ENCODE data around the gene AKAP10.
A peak's percentile ranks its signal among the peaks of the same experiment; 100 is the strongest.
"Not testable (repeated sequence)": the region's sequence is repeated elsewhere in the genome, so short reads cannot be mapped to it uniquely, and the experiment has no call there.

Gene AKAP10

DNA sequence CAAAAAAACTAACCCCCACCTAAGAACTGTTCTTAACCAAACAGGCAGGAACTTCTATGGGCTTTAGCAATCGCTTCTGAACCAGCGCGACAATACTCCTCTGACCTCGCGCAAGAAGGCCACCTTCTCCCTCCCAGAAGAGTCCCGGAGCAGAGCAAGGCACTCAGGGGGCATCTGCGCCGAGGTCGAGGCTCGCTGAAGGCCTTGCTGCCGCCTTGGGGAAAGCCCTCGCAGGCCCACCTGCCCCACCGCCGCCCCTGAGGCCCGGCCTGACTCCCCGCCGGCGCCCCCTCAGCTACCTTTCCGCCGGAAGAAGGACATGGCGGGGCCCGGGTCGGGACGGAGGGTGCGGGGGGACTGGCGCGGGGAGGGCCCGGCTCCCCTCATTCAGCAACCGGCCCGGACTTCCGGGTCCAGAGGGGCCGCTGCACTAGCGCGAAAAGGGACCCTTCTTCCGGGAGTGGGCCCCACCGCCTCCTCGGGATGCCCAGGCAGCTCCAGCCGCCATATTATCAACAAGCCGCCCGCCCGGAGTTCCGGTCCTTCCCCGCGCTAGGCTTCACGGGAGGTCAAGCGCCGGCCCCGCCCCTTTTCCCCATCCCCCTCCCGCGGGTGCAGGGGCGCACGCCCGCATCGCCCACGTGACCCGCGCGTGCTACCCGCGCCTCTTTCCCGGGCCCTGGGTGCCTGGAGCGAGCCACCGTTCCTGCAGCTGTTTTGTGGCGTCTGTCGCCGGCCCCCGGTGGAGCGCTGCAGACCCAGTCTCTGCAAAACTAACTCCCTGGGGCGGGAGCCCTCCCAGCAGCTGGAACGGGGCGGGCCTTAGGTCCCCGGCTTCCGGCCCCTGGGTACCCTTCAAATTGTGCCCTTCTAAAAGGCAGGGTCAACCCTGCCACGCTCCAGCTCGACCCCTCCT is at the start of gene AKAP10:
Gene AKAP10, minus strand, starts transcription at position 536 of the 916 bp plus-strand sequence. Its CDS starts 149 bp downstream, at position 387.
- DNase-seq = peak; percentile 95

- no peak for DNase-seq
Measured at GRCh38 chr17:20026960-20027359, 49.3 kb upstream of the AKAP10 start.

DNA sequence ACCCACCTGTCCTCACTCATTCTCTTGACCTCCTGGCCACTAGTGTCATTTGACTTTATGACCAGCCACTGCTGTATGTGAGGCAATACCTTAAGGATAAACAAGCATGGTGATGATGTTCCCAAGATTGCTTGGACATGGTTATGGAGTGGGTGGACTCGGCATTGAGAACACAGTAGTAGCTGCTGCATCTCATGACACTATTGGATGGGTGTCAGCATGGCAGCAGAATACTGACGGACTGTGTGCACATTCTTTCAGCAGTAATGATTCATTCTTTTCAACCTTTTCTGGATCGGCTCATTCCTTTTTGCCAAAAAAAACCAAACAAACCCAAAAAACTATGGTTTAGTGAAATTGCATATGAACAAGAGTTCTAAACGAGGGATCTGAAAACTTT is 45.1 kb upstream of the AKAP10 start:
- DNase-seq = no peak

GRCh38 chr17:20016475-20016992 is 38.9 kb upstream of the AKAP10 start:
- not testable (repeated sequence) for DNase-seq

GRCh38 chr17:20012017-20012536 is 34.4 kb upstream of the AKAP10 start:
- no peak for DNase-seq

- no peak for DNase-seq
Measured at GRCh38 chr17:20010936-20011335, 33.3 kb upstream of the AKAP10 start.

DNA sequence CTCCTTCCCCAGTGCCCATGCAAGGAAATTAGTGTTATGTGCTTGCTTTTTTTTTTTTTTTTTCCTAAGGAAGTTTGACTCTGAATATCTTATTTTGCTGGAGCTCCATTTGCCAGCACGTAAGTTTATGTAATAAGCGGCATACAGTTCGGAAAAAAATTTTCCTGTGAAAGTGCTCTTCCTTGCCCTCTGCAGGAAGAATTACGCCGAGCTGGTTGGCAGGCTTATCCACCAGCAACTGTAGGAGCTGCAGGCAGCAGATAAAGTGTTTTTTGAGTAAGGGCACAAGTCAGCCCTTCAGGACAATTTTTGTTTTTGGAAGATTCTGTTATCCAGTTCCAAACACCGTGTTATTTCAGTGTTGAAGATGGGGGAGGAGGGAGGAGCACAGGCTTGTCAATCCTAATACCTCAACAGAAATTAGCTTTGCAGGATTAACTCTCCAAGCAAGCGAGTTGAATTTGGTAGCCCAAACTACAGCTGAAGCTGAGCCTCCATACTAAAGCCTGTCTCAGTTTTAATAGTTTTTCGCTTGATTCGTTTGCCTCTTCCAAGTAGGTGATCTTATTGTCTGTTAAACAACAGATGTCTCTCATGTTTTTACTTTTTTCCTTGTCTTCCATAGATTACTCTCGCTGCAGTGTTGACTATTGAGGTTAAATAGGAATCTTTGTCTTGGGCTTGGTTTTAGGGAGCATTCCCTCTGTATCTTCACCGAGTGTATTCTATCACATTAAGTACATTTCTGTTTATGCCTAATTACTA is 32.7 kb upstream of the AKAP10 start:
- DNase-seq = peak; percentile 71

DNA sequence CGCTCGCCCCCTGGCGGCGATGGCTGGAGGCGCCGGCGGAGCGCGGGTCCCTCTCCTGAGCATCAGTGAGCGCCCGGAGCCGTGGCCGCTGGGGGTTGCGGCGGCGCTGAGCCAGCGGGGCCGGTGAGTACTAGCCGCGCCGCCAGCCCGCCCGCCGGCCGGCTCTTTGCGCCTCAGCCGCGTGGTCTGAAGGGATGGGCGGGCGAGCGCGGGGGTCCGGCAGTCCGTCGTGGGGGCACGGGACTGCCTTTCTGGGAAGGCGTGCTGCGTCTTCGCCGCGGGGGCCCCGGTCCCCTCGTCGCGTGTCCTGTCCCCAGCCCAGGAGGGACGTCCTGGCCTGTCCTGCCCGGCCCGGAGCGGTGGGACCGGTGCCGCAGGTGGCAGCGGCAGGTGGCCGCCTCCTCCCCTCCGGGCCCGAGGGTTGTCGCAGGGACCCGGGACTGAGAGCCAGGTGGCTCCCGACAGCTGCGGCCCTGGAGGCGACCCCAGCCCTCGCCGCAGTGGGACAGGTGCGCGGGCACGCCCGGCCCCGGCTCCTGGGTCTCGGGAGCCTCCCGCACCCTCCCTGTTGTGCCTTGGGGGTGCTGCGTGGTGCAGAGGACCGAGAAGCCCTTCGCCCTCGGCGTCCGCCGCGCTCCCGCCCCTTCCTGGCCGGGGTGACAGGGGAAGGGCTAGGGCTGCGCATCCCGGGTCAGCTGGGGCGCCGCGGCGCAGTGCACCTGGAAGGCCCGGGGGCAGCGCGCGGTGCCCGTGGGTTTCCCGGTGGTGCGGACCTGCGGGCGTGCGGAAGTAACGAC is 31.9 kb upstream of the AKAP10 start, which contains the start of gene SPECC1:
Gene SPECC1, plus strand, starts transcription at position 58 of the 797 bp plus-strand sequence. CDS start 87,293 bp downstream, outside the sequence.
- DNase-seq = peak; percentile 88

DNA sequence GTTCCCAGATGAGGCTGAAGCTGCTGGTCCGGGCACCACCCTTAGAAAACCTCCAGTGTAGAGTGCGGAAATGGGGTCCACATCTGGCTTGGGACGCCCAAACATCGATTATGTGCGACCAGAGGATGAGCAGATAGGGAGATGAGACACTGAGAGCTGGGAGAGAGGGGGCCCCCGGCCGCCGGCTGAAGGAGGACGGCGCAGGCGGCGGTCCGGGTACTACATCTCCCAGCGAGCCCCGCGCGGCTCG is 31.3 kb upstream of the AKAP10 start:
- no peak for DNase-seq

DNA sequence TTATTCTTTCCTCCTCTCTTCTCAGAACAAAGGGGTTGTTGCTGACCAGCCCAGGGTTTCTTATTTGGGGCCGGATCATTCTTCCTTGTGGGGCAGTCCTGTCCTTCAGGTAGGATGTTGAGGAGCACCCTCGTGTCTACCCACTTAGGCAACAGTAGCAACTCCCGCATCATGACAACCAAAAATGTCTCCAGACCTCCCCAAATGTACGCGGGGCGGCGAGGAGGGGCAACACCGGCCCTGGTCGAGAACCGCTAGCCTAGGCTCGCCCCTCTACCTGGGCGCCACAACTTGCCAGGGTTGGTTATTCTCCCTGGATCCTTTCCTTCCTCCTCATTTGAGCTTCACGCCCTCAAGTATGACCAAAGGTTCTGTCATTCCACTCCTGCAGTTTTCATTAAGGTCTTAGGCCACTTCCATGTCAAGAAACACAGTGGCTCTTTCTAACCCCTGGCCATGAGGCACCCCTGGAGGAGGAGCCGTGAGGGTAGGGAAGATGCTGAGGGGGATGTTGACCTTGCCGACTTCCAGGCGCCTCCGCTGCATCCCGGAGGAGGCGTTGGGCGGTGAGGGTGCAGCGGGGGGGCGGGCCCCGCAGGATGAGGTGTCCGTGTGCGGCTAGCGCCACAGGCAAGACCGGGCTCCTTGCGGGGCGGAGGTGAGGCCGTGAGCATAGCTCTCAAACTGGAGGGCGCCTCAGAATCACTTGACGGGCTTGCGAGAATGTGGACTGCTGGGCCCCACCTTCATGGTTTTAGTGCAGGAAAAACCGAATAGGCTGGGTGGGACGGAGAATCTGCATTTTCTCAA is 30.8 kb upstream of the AKAP10 start:
- DNase-seq = peak; percentile 41

DNA sequence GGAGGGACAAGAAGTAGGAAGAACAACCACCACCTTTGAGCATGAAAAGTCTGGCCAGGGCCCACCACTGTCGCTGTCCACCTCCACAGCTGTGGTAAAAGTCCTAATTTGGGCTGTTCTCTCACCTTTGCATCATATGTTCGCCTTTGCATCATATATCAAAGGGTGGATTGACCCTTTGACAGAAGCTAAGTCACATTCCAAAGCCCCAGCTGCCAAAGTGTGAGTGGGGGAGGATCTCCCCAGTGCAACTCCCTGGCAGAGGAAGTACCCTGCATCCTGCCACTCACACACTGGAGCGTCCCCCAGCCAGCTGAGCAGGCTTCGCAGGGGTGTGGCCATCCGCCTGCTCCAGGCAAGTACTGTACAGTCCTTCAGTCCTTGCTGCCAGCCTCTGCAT is 18.9 kb upstream of the AKAP10 start:
- DNase-seq = peak; percentile 24

DNA sequence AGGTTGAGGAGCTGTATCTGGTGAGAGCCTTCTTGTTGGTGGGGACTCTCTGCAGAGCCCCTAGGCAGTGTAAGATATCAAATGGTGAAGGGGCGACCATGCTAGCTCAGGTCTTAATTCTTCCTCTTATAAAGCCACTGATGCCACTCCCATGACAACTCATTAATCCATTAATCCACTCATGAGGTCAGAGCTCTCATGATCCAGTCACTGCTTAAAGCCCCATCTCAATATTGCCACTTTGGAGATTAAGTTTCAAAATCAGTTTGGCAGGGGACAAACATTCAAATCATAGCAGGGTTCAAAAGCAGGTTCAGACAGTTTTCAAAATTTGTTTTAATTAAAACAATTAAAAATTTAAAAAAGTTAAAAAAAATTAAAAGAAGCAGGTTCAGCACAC is 18.5 kb upstream of the AKAP10 start:
- no peak for DNase-seq

DNA sequence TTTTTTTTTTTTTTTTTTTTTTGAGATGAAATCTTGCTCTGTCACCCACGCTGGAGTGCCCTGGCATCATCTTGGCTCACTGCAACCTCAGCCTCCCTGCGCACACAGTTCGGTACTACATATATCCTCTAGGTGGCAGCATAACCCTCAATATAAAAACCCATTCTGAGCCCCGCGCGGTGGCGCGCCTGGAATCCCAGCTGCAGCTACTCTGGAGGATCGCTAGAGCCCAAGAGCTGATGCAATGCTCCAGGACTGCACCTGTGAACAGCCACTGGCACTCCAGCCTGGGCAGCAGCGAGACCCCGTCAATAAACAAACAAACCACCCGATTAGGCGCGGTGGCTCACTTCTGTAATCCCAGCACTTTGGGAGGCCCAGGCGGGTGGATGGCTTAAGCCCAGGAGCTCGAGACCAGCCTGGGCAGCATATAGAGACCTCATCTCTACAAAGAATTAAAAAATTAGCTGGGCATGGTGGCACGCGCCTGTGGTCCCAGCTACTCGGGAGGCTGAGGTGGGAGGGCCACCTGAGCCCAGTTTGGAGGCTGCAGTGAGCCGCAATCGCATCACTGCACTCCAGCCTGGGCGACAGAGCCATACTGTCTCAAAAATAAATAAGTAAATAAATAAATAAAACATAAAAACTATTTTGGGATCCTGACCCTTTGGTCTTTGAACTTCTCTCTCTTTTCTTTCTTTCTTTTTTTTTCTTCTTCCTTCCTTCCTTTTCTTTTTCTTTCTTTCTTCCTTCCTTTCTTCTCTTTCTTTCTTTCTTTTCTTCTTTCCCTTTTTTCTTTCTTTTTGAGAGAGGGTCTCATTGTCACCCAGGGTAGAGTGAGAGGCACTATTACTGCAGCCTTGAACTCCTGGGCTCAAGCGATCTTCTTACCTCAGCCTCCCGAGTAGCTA is 15.4 kb upstream of the AKAP10 start:
- DNase-seq = peak; percentile 91

DNA sequence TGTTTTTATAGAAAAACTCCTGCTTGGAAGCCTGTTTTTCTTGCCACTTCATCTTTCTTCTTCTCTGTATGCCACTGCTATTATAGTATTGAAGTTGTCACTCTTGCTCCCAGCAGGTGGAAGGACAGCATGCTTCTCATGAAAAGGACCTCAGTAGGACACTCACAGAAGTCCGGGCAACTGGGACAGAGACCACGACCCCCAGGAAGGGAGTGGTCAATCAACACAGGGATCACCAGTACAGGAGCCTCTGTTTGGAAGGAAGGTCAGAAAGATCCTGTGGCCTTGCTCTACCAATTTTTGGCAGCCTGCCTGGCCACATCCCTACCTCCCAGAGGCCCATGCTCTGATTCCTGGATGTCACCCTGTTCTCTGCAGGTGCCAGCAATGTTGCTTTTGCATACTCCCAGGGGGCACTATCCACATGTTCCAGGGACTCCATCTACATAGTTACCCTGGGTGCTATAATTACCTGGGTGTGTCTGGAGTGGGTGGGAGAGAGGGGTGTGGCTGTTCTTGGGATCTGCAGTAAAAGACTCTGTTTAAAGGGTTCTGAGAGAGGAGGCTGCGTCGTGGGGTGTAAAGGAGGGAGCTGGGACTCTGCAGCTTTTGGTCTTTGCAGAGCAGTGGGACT is 13.7 kb upstream of the AKAP10 start:
- DNase-seq = no peak

DNA sequence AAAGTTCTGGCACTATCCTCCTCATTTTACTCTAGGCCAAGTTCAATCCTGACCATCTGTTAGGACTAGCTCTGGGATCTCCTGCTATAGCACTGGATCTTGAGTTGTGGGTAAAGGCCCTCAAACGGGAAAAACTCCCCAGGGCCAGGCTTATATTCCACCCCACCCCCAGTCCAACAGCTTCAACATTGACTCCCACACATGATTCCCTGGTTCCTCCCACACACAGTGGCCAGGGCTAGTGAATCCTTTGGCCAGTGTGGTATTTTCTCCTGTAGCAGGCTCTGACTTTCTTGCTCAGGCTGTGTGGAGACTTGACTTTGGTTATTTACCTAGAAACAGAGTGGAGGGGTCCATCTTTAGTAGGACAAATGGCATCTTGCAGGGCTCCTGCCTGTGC is 10.3 kb upstream of the AKAP10 start:
- DNase-seq = no peak

DNA sequence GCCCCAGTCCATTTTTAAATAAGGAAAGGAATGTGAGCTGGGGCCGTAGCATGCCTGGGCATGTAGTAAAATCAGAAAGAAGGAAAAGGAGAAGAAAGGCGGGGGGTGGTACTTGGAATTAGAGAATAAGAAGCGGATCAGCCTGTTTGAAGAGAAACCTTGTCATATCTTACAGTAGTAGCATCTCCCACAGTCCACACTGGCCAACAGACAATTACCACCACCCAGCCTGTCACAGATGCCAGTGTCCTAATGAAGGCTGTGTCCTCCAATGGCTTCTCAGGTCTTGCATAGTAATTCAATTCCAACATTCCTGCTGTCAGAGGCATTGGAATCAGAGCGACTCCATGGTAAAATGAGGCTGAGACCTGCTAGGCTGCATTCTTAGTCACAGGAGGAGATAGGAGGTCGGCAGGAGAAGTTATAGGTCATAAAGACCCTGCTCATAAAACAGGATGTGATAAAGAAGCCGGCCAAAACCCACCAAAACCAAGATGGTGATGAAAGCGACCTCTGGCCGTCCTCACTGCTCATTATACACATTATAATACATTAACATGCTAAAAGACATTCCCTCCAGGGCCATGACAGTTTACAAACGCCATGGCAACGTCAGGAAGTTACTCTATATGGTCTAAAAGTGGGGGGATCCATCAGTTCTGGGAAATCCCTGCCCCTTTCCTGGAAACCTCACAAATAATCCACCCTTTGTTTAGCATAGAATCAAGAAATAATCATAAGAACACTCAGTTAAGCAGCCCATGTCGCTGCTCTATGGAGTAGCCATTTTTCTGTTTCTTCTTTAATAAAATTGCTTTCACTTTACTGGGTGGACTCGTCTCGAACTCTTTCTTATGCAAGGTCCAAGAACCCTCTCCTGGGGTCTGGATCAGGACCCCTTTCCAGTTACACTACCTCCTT is 9.6 kb upstream of the AKAP10 start:
- DNase-seq = no peak

DNA sequence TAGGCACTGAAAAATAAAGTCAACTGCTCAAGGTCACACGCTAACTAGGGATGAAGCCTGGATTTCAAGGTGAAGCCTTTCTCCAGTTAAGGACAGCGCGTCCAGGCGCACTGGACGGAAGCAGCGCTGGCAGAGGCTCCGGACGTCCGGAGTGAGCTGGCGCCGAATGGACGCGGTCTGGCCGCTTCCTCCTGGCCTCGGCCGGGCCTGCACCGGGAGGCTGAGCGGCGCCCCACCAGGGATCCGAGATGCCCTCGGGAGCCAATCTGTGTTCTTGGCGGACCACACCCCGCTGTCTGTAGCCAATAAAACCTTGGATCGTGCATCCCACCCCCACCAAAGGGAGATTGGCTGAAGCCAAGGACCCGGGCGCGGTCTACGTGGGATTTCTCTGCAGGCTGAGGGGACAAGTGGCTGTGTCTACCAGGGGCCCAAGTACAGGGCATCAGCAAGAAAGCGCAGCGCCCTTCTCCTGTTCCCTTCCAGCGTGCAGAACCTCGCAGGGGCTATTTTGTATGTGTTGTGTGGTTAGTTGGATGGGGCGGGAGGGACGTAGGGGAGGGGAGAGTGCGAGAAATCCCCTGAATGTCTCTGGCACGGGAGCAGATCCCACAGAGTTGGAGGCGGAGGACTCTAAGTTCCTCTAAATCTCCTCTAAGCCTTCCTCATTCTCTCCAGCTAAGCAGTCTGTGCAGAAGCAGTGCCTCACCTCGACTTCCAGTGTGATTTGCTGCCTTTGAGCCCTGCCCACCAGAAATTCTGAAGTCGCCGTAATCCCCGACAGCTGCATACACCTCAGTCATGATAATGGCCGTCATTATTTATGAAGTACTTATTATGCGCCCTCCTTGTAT is 2.5 kb upstream of the AKAP10 start:
- DNase-seq = peak; percentile 29

- no peak for DNase-seq
Measured at GRCh38 chr17:19978805-19979211, 1.2 kb upstream of the AKAP10 start.

All from femur (tissue), 1 donor.